Activated CD8-positive, alpha-beta memory T cell treated with anti-CD3 and anti-CD28 coated beads, Interleukin-2, amount 50 U/mL, for 48 hours (primary cell): ENCODE results near the gene CDK9.
"Not testable (repeated sequence)": the region's sequence is repeated elsewhere in the genome, so short reads cannot be mapped to it uniquely, and the experiment has no call there.

Experiments
- DNase-seq: peaks from one replicate; pipeline ENCODE4 v3.0.0-alpha.2; 2020

CDK9 gene

GRCh38 chr9:127785933-127786772 is at the start of gene CDK9:
CDK9 (plus strand) TSS chr9:127786034; CDS start chr9:127786149, 115 bp downstream.
- peak; percentile 97 for DNase-seq

GRCh38 chr9:127738666-127739065 is 47.2 kb upstream of the CDK9 start:
- DNase-seq, result no peak

- no peak for DNase-seq
Observed at GRCh38 chr9:127739614-127740330, 46.1 kb upstream of the CDK9 start.

GRCh38 chr9:127741831-127742434 is 43.9 kb upstream of the CDK9 start:
- no peak for DNase-seq

- no peak for DNase-seq
Observed at GRCh38 chr9:127742435-127743088, 43.3 kb upstream of the CDK9 start.

- DNase-seq, result no peak
Observed at GRCh38 chr9:127744398-127745110, 41.3 kb upstream of the CDK9 start.

GRCh38 chr9:127746959-127747569 is 38.8 kb upstream of the CDK9 start:
- DNase-seq, result no peak

- DNase-seq, result no peak
Observed at GRCh38 chr9:127749090-127749787, 36.6 kb upstream of the CDK9 start.

GRCh38 chr9:127751269-127752054 is 34.4 kb upstream of the CDK9 start:
- no peak for DNase-seq

- DNase-seq, result no peak
Observed at GRCh38 chr9:127753148-127753547, 32.7 kb upstream of the CDK9 start.

GRCh38 chr9:127753622-127754021 is 32.2 kb upstream of the CDK9 start:
- no peak for DNase-seq

- DNase-seq, result no peak
Observed at GRCh38 chr9:127754099-127755060, 31.5 kb upstream of the CDK9 start.

GRCh38 chr9:127755061-127756060 is 30.5 kb upstream of the CDK9 start:
- no peak for DNase-seq

- no peak for DNase-seq
Observed at GRCh38 chr9:127756233-127756632, 29.6 kb upstream of the CDK9 start.

GRCh38 chr9:127756776-127757175 is 29.1 kb upstream of the CDK9 start:
- DNase-seq, result not testable (repeated sequence)

- DNase-seq, result no peak
Observed at GRCh38 chr9:127758843-127759242, 27.0 kb upstream of the CDK9 start.

GRCh38 chr9:127761061-127761460 is 24.8 kb upstream of the CDK9 start:
- no peak for DNase-seq

- no peak for DNase-seq
Observed at GRCh38 chr9:127761491-127761956, 24.3 kb upstream of the CDK9 start.
